HCT116 (cell line): ENCODE data around the gene MYEF2.

ENCODE experiments used
- CBX3 ChIP-seq: IDR thresholded peaks from 2 replicates; pipeline ENCODE4 v1.6.1; 2012; ENCODE audit warnings: low read depth
- ELF1 ChIP-seq: IDR thresholded peaks from 2 replicates; pipeline ENCODE4 v1.6.1; 2012; ENCODE audit warnings: low read depth, borderline replicate concordance
- EZH2 ChIP-seq: fragments of 200-600 bp; sonication (generic); IDR thresholded peaks from 2 replicates; pipeline ENCODE4 v1.6.1; 2017; ENCODE audit warnings: antibody characterized with exemption, mixed run types
- EZH2phosphoT487 ChIP-seq: fragments of 200-600 bp; IDR thresholded peaks from 2 replicates; pipeline ENCODE4 v1.6.1; 2018; ENCODE audit warnings: antibody characterized with exemption, borderline replicate concordance
- POLR2A ChIP-seq: IDR thresholded peaks from 2 replicates; pipeline ENCODE4 v1.7.0; 2011; ENCODE audit warnings: borderline replicate concordance; ENCODE audit not compliant: insufficient read depth, insufficient read length; ENCODE audit errors: extremely low read depth
- POLR2AphosphoS5 ChIP-seq: IDR thresholded peaks from 2 replicates; pipeline ENCODE4 v1.6.1; 2011; ENCODE audit warnings: mild to moderate bottlenecking, low read depth, low read length, moderate library complexity
- RAD21 ChIP-seq: IDR thresholded peaks from 2 replicates; pipeline ENCODE4 v1.6.1; 2012; ENCODE audit warnings: low read depth, mild to moderate bottlenecking
- REST ChIP-seq: IDR thresholded peaks from 2 replicates; pipeline ENCODE4 v1.6.1; 2012; ENCODE audit warnings: low read depth
- SP1 ChIP-seq: IDR thresholded peaks from 2 replicates; pipeline ENCODE4 v1.6.1; 2012; ENCODE audit warnings: low read depth
- ZBTB33 ChIP-seq: IDR thresholded peaks from 2 replicates; pipeline ENCODE4 v1.6.1; 2011; ENCODE audit warnings: mild to moderate bottlenecking, low read length, moderate library complexity; ENCODE audit not compliant: insufficient replicate concordance; ENCODE audit errors: extremely low read depth
- ZNF274 ChIP-seq: fragments of 200-500 bp; sonication (Bioruptor generic); IDR thresholded peaks from 2 replicates; pipeline ENCODE4 v1.6.1; 2014; ENCODE audit warnings: mild to moderate bottlenecking, low read depth, low read length, inconsistent platforms
- TF ChIP-seq, protein P1 (sequence below), 3 experiments: fragments of 200-600 bp in 1 of 3; sonication (generic) in 1 of 3; IDR thresholded peaks in 2 of 3; conservative IDR thresholded peaks in 1 of 3; 2 replicates each; pipeline ENCODE4 v1.5.1; 2012 to 2017; ENCODE audit warnings: low read depth in 2 of 3, low read length in 2 of 3, antibody characterized with exemption in 1 of 3, borderline replicate concordance in 1 of 3, control low read depth in 1 of 3, mild to moderate bottlenecking in 1 of 3, mixed read lengths in 1 of 3, mixed run types in 1 of 3, moderate library complexity in 1 of 3; ENCODE audit not compliant: insufficient read depth in 1 of 3
- TF ChIP-seq, protein P2 (sequence below): IDR thresholded peaks from 2 replicates; pipeline ENCODE4 v1.6.1; 2012

DNA sequence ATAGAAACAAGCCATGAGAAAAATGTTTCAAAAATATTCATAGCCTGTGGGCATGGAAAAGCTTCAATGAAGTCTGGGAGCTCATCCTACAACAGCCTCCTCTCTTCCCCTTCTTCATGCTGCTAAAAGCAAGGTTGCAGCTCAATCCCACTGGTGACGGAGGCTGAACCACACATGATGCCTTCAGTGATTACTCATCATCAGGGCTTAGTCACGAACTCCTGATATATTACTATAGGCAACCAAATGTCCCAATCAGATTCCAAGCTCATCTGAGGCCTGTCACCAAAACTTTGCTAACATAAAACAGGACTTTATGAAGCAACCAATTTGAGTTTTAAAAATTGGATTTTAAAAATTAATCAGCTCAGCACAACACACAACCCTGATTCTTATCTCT is 81.3 kb downstream of the MYEF2 start:
- TF ChIP-seq, protein P1, sequence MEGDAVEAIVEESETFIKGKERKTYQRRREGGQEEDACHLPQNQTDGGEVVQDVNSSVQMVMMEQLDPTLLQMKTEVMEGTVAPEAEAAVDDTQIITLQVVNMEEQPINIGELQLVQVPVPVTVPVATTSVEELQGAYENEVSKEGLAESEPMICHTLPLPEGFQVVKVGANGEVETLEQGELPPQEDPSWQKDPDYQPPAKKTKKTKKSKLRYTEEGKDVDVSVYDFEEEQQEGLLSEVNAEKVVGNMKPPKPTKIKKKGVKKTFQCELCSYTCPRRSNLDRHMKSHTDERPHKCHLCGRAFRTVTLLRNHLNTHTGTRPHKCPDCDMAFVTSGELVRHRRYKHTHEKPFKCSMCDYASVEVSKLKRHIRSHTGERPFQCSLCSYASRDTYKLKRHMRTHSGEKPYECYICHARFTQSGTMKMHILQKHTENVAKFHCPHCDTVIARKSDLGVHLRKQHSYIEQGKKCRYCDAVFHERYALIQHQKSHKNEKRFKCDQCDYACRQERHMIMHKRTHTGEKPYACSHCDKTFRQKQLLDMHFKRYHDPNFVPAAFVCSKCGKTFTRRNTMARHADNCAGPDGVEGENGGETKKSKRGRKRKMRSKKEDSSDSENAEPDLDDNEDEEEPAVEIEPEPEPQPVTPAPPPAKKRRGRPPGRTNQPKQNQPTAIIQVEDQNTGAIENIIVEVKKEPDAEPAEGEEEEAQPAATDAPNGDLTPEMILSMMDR (IDR thresholded peaks at IDR 0.05 in 2 of 3, conservative IDR thresholded peaks at IDR 0.05 in 1 of 3; ENCODE audit: borderline replicate concordance in 1 of 3, insufficient read depth in 1 of 3, low read depth in 2 of 3, low read length in 2 of 3) = no peak
- no peak for TF ChIP-seq POLR2A
- no peak for TF ChIP-seq POLR2AphosphoS5
- no peak for TF ChIP-seq EZH2phosphoT487
- no peak for TF ChIP-seq EZH2
- no peak for TF ChIP-seq SP1
- no peak for TF ChIP-seq REST
- no peak for TF ChIP-seq ELF1
- no peak for TF ChIP-seq ZNF274
- TF ChIP-seq, protein P2, sequence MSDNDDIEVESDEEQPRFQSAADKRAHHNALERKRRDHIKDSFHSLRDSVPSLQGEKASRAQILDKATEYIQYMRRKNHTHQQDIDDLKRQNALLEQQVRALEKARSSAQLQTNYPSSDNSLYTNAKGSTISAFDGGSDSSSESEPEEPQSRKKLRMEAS = no peak
- TF ChIP-seq CBX3 = no peak
- TF ChIP-seq RAD21 = no peak
- TF ChIP-seq ZBTB33 = no peak
